Testis (tissue), 2 donors: ENCODE data around the gene SIAH2.

Source experiments
- CTCF ChIP-seq, 3 experiments: fragments of 450-650 bp in 2 of 3; fragments of 200-600 bp in 1 of 3; sonication (generic) in 1 of 3; IDR thresholded peaks; one replicate each; pipeline ENCODE4 v1.5.1; 2016 to 2019; ENCODE audit warnings: antibody characterized with exemption in 3 of 3, mild to moderate bottlenecking in 2 of 3, moderate library complexity in 1 of 3
- POLR2A ChIP-seq: fragments of 450-650 bp; IDR thresholded peaks from one replicate; pipeline ENCODE4 v1.6.1; 2017; ENCODE audit warnings: antibody characterized with exemption, mild to moderate bottlenecking, moderate library complexity

- TF ChIP-seq CTCF (IDR thresholded peaks at IDR 0.05), result no peak
- TF ChIP-seq POLR2A, result no peak
Observed at GRCh38 chr3:150770681-150771080, 7.7 kb upstream of the SIAH2 start.
